CD4-positive, alpha-beta T cell treated with Interleukin-17A for 4 hours (primary cell): ENCODE data around the gene AMER3.
"Not testable (repeated sequence)": the region's sequence is repeated elsewhere in the genome, so short reads cannot be mapped to it uniquely, and the experiment has no call there.

Source experiments
- DNase-seq: peaks from one replicate; pipeline ENCODE4 v3.0.0-alpha.2; 2020; ENCODE audit warnings: mixed read lengths

The AMER3 gene

GRCh38 chr2:130755256-130756052, at the start of gene AMER3:
Gene AMER3, plus strand, starts transcription at chr2:130755540. Its CDS starts 6,533 bp downstream, at chr2:130762073.
- no peak for DNase-seq

- DNase-seq, result not testable (repeated sequence)
These were observed 40.5 kb upstream of the AMER3 start for GRCh38 chr2:130714795-130715194.

- DNase-seq, result no peak
These were observed 35.3 kb upstream of the AMER3 start for GRCh38 chr2:130720036-130720435.

GRCh38 chr2:130720528-130720927, 34.8 kb upstream of the AMER3 start:
- no peak for DNase-seq

- no peak for DNase-seq
These were observed 30.9 kb upstream of the AMER3 start for GRCh38 chr2:130724455-130724854.

- DNase-seq, result no peak
These were observed 28.6 kb upstream of the AMER3 start for GRCh38 chr2:130726614-130727180.

DNA sequence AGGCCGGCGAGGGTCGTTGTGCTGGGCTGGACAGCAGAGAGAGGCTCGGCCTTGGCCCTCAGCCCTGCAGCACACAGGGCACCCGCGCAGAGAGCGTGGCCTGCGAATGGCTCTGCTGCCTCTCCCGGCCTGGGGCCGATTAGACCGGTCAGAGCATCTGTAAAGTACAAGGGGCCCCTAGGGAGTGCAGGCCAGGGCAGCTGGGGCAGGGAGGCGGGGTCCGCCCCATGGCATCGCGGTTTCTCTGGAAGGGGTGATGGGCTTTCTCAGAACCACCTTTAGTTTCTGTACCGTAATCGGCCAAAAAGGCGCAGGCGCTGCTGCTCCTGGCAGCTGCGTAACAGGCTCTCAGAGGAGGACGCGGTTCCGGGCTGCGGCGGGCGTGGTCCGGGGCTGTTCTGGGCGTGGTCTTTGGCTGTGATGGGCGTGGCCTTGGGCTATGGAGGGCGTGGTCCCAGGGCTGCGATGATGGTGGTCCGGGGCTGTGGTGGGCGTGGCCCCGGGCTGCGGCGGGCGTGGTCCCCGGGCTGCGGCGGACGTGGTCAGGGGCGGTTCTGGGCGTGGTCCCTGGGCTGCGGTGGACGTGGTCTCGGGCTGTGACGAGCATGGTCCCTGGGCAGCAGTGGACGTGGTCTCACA, 27.9 kb upstream of the AMER3 start:
- peak; percentile 87 for DNase-seq

DNA sequence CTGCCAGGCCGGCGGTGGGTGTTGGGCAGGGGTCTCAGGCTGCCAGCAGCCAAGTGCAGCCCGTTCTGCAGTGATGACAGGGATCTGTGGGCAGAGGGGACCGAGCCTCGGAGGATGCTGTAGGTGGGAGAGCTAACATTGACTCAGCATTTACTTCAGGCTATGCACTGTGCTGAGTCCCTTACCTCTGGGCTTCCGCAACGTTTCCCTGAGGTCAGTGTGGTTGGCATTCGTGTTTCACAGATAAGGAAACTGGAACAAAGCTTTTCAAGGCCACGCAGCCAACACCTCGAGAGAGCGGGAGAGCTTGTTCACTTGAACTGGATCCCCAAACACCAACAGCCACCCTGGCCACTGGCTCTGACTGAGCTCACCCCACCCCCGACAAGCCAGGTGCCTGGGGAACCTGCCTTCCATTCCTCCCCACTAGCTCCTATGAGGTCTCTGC, 27.3 kb upstream of the AMER3 start:
- peak; percentile 23 for DNase-seq

DNA sequence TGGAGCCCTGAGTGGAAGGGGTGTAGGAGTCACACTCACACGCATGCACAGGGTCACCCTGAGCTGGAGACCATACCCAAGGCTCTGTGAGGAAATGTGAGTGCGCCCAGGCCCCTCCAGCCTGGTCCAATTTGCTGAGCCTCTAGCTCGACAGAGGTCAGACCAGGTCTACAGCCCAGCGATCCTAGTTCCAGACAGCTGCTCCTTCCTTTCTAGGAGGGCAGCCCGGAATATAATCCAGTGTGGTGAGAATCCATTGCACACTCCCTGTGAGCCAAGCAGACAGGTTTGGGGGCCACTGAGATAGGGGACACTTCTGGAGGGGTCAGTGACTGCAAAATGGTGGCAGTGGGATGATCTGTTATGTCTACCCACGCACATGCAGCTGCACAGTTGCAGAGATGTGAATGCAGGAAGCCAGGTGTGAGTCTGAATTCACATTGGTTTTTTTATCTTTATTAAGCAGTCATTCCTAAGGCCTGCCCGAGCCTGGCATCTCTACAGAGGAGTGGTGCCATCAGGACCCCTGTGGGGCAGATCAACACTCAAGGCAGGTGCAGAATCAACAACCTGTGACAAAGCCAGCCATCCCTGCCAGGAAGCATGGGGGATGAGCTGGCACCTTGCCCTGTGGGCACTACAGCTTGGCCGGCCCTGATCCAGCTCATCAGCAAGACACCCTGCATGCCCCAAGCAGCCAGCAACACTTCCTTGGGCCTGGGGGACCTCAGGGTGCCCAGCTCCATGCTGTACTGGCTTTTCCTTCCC, 26.6 kb upstream of the AMER3 start, which contains the start of gene GPR148:
Gene GPR148 (plus strand): TSS at position 522 of the 768 bp plus-strand sequence. CDS start 82 bp downstream, at position 604.
- no peak for DNase-seq

- DNase-seq, result no peak
These were observed 25.7 kb upstream of the AMER3 start for GRCh38 chr2:130729322-130730299.

DNA sequence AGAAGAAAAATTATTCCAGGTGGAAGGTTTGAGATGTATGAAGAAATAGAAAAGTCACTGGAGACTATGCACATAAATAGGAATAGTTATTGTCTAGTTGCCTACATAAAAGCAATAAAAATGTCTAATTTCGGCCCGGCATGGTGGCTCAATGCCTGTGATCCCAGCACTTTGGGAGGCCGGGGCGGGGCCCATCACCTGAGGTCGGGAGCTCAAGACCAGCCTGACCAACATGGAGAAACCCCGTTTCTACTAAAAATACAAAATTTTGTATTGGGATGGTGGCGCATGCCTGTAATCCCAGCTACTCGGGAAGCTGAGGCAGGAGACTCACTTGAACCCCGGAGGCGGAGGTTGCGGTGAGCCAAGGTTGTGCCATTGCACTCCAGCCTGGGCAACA, 23.1 kb upstream of the AMER3 start:
- DNase-seq, result not testable (repeated sequence)

DNA sequence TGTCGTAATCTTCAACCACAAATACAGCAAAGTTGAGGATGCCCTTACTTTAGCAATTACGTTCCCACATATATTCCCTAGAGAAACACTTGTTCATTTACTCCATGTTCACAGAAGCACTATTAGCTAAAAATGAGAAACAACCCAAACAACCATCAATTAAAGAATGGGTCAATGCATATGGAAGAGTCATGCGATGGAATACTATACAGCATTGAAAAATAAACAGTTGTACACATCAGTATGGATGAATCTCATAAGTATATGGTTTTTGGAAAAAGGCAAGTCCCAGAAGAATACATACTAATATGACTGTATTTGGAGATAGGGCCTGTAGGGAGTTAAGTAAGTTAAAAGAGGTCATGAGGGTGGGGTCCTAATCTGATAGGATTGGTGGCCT, 20.1 kb upstream of the AMER3 start:
- DNase-seq, result no peak

- no peak for DNase-seq
These were observed 18.9 kb upstream of the AMER3 start for GRCh38 chr2:130736487-130736886.

- no peak for DNase-seq
These were observed 17.7 kb upstream of the AMER3 start for GRCh38 chr2:130737592-130737991.

- DNase-seq, result no peak
These were observed 14.7 kb upstream of the AMER3 start for GRCh38 chr2:130740671-130741070.

- DNase-seq, result no peak
These were observed 12.1 kb upstream of the AMER3 start for GRCh38 chr2:130743278-130743677.

GRCh38 chr2:130744287-130745117, 10.8 kb upstream of the AMER3 start:
- no peak for DNase-seq

- DNase-seq, result no peak
These were observed 6.3 kb upstream of the AMER3 start for GRCh38 chr2:130749078-130749477.

DNA sequence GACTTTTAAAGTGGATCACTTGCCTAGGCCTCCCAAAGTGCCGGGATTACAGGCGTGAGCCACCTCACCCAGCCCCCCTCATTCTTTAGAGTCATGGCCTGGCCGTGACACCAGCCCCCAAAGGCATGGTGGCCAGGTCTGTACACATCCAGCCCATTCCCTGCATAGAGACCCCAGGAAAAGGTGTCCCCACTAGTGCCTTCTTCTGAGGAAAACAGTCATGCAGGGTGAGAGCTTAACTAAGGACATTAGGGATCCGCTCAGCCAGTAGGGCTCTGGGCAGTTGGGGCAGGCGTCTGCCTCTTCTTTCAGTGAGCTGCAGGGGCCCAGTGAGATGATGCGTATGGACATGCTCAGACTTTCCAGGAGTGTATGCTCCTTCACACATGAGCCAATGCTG, 5.7 kb upstream of the AMER3 start:
- no peak for DNase-seq

GRCh38 chr2:130754811-130755210, 529 bp upstream of the AMER3 start:
- no peak for DNase-seq
